Measurements from ENCODE around the gene LMBRD1.
"Not testable (repeated sequence)": the region's sequence is repeated elsewhere in the genome, so short reads cannot be mapped to it uniquely, and the experiment has no call there.

DNA sequence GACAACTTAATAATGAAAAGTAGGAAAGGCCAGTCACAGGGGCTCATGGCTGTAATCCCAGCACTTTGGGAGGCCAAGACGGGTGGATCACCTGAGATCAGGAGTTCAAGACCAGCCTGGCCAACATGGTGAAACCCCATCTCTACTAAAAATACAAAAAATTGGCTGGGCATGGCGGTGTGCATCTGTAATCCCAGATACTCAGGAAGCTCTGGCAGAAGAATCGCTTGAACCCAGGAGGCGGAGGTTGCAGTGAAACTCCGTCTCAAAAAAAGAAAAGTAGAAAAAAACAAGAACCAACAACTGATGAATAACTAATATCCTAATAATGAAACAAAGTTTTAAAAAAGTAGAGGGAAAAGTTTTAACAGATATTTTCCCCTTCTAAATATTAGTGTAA is 9.4 kb downstream of the LMBRD1 start:
- not testable (repeated sequence) for TF ChIP-seq CTCF (IDR thresholded peaks at IDR 0.05); POLR2AphosphoS5 (IDR thresholded peaks at IDR 0.05; ENCODE audit: low read depth, low read length); EP300 (IDR thresholded peaks at IDR 0.05; ENCODE audit: borderline replicate concordance in 1 of 2, low read depth in 1 of 2, low read length in 1 of 2); EZH2phosphoT487 (IDR thresholded peaks at IDR 0.05; ENCODE audit: borderline replicate concordance, low read depth); RAD21 (IDR thresholded peaks at IDR 0.05; ENCODE audit: low read length); FOXM1 (IDR thresholded peaks at IDR 0.05; ENCODE audit: low read depth); MXI1 (IDR thresholded peaks at IDR 0.05; ENCODE audit: low read depth, low read length); TAF1 (IDR thresholded peaks at IDR 0.05; ENCODE audit: borderline replicate concordance, low read depth, low read length)
- TF ChIP-seq, protein P1, sequence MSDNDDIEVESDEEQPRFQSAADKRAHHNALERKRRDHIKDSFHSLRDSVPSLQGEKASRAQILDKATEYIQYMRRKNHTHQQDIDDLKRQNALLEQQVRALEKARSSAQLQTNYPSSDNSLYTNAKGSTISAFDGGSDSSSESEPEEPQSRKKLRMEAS (IDR thresholded peaks at IDR 0.05; ENCODE audit: low read depth): not testable (repeated sequence)
- TF ChIP-seq, protein P2, sequence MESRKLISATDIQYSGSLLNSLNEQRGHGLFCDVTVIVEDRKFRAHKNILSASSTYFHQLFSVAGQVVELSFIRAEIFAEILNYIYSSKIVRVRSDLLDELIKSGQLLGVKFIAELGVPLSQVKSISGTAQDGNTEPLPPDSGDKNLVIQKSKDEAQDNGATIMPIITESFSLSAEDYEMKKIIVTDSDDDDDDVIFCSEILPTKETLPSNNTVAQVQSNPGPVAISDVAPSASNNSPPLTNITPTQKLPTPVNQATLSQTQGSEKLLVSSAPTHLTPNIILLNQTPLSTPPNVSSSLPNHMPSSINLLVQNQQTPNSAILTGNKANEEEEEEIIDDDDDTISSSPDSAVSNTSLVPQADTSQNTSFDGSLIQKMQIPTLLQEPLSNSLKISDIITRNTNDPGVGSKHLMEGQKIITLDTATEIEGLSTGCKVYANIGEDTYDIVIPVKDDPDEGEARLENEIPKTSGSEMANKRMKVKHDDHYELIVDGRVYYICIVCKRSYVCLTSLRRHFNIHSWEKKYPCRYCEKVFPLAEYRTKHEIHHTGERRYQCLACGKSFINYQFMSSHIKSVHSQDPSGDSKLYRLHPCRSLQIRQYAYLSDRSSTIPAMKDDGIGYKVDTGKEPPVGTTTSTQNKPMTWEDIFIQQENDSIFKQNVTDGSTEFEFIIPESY (IDR thresholded peaks at IDR 0.05; ENCODE audit: borderline replicate concordance, low read depth): not testable (repeated sequence)
